Ascending aorta (tissue), 2 donors: ENCODE results near the gene CCDC174. TPM values are rescaled to one million over a fixed set of nuclear protein-coding genes. Genes with fewer than 3 reads are reported as not detected.
"Not testable (repeated sequence)": the region's sequence is repeated elsewhere in the genome, so short reads cannot be mapped to it uniquely, and the experiment has no call there.

ENCODE experiments used
- DNase-seq, 2 donors: peaks; one replicate each; pipeline ENCODE4 v3.0.0-alpha.2; 2019; ENCODE audit warnings: low spot score in 2 of 2
- H3K27ac ChIP-seq, 2 donors: fragments of 200-600 bp; sonication (generic); one replicate each; pipeline ENCODE4 v1.5.1; 2016 to 2017; ENCODE audit warnings: mild to moderate bottlenecking in 1 of 2
- H3K27me3 ChIP-seq: fragments of 200-600 bp; sonication (generic); one replicate; pipeline ENCODE4 v1.5.1; 2017
- H3K36me3 ChIP-seq, 2 donors: fragments of 200-600 bp; sonication (generic); one replicate each; pipeline ENCODE4 v1.5.1; 2016
- H3K4me1 ChIP-seq, 2 donors: fragments of 200-600 bp; sonication (generic); one replicate each; pipeline ENCODE4 v1.5.1; 2016 to 2017; ENCODE audit warnings: mild to moderate bottlenecking in 1 of 2
- H3K4me3 ChIP-seq, 2 donors: fragments of 200-600 bp; sonication (generic); one replicate each; pipeline ENCODE4 v1.5.1; 2016 to 2017; ENCODE audit warnings: mild to moderate bottlenecking in 1 of 2
- H3K9me3 ChIP-seq, 2 donors: fragments of 200-600 bp; sonication (generic); one replicate each; pipeline ENCODE4 v1.5.1; 2016
- CTCF ChIP-seq, 3 experiments: fragments of 200-600 bp in 2 of 3; fragments of 450-650 bp in 1 of 3; sonication (generic) in 2 of 3; IDR thresholded peaks; one replicate each; pipeline ENCODE4 v1.5.1; 2016 to 2019; ENCODE audit warnings: antibody characterized with exemption in 3 of 3, mild to moderate bottlenecking in 1 of 3, moderate library complexity in 1 of 3
- intact Hi-C: fragments of 100-400 bp; cut with DNase I; formaldehyde crosslinking; loops from one replicate; pipeline ENCODE4 v1.15.1; 2023
- total RNA-seq: library from RNA; depleted of rRNA; stranded (reverse); fragments of >200 nt; gene quantifications from one replicate; pipeline ENCODE4 v1.1.0, GENCODE V29; 2016

The CCDC174 gene
- total RNA-seq, 1 donor from 2014 or later, result 5.5 TPM

GRCh38 chr3:14647976-14648955 is 3.3 kb upstream of the CCDC174 start:
- H3K27ac ChIP-seq, result peak overlapping the region; percentile 3 to 26
- no peaks in the 10 kb centered on the region for H3K36me3 ChIP-seq
- no peaks in the 10 kb centered on the region for H3K27me3 ChIP-seq
- H3K4me3 ChIP-seq, result no peak overlapping the region
- no peaks in the 10 kb centered on the region for H3K9me3 ChIP-seq
- peaks cover 4 to 11% of the 10 kb centered on the region in 2 donors for H3K4me1 ChIP-seq
- intact Hi-C loops, result no loop called here
- TF ChIP-seq CTCF (IDR thresholded peaks at IDR 0.05), result no peak
- DNase-seq, result no peak

- DNase-seq, result no peak
- no peak overlapping the region for H3K4me3 ChIP-seq
- H3K27me3 ChIP-seq, result no peaks in the 10 kb centered on the region
- intact Hi-C loops, result no loop called here
- no peaks in the 10 kb centered on the region for H3K9me3 ChIP-seq
- H3K27ac ChIP-seq, result no peak overlapping the region
- peaks cover 7 to 16% of the 10 kb centered on the region in 2 donors for H3K4me1 ChIP-seq
- TF ChIP-seq CTCF (IDR thresholded peaks at IDR 0.05), result no peak
- no peaks in the 10 kb centered on the region for H3K36me3 ChIP-seq
Observed at GRCh38 chr3:14649466-14649865, 2.1 kb upstream of the CCDC174 start.

GRCh38 chr3:14650193-14650592 is 1.4 kb upstream of the CCDC174 start:
- Histone ChIP-seq H3K4me1 (peaks cover 7 to 16% of the 10 kb centered on the region in 2 donors), H3K27ac (no peak overlapping the region), H3K27me3 (no peaks in the 10 kb centered on the region), H3K4me3 (no peak overlapping the region), H3K9me3 (no peaks in the 10 kb centered on the region), H3K36me3 (peaks cover 4 to 5% of the 10 kb centered on the region in 2 donors)
- no peak for DNase-seq
- TF ChIP-seq CTCF (IDR thresholded peaks at IDR 0.05), result no peak
- intact Hi-C loops, result loop anchor here (2.0 to 10.0 kb wide), 7 partner anchors 185 to 1617 kb away; partner anchors contain the start of genes CAPN7, OXNAD1 and RBSN

- Histone ChIP-seq H3K36me3 (peaks cover 24 to 28% of the 10 kb centered on the region in 2 donors), H3K4me3 (peak overlapping the region; percentile 64 to 80), H3K4me1 (peaks cover 7 to 16% of the 10 kb centered on the region in 2 donors), H3K27ac (peak overlapping the region; percentile 77 to 91)
- H3K27me3 ChIP-seq, DNase-seq, H3K9me3 ChIP-seq: not testable (repeated sequence)
- intact Hi-C loops, result loop anchor here (5.0 to 10.0 kb wide), 4 partner anchors 188 to 1615 kb away; partner anchors contain the start of gene OXNAD1
Observed at GRCh38 chr3:14652360-14652907, 872 bp downstream of the CCDC174 start.

GRCh38 chr3:14657579-14657978 is 6.0 kb downstream of the CCDC174 start:
- Histone ChIP-seq H3K9me3 (no peaks in the 10 kb centered on the region), H3K27ac (no peak overlapping the region), H3K4me3 (no peak overlapping the region), H3K27me3 (no peaks in the 10 kb centered on the region), H3K4me1 (peaks cover 3 to 12% of the 10 kb centered on the region in 2 donors), H3K36me3 (peaks cover 76 to 79% of the 10 kb centered on the region in 2 donors)
- intact Hi-C loops, result loop anchor here (10.0 kb wide), 1 partner anchor 193 kb away; no protein-coding TSS in a partner anchor
- TF ChIP-seq CTCF (IDR thresholded peaks at IDR 0.05), result no peak
- DNase-seq, result no peak

GRCh38 chr3:14658978-14659377 is 7.4 kb downstream of the CCDC174 start:
- H3K9me3 ChIP-seq, result no peaks in the 10 kb centered on the region
- intact Hi-C loops, result loop anchor here (10.0 kb wide), 1 partner anchor 194 kb away; no protein-coding TSS in a partner anchor
- H3K4me3 ChIP-seq, result no peak overlapping the region
- H3K27me3 ChIP-seq, result no peaks in the 10 kb centered on the region
- no peak for TF ChIP-seq CTCF (IDR thresholded peaks at IDR 0.05)
- H3K27ac ChIP-seq, result no peak overlapping the region
- peaks cover 90 to 93% of the 10 kb centered on the region in 2 donors for H3K36me3 ChIP-seq
- DNase-seq, result no peak
- H3K4me1 ChIP-seq, result peaks cover 0 to 2% of the 10 kb centered on the region in 2 donors
